IMR-90 (cell line): ENCODE data around the gene FCSK. TPM values are rescaled to one million over a fixed set of nuclear protein-coding genes. Genes with fewer than 3 reads are reported as not detected.

Experiments
- ATAC-seq: fragments of 200-7000 bp; cut with Tn5 transposase; 2 replicates; pipeline ENCODE4 v1.9.1; 2020; ENCODE audit warnings: low read depth, mild to moderate bottlenecking, moderate library complexity
- BruUV-seq: library from RNA; stranded (reverse); fragments of 400-500 nt; replicated peaks from 2 replicates; lab custom pipeline; 2021; lab: Mats Ljungman, UMichigan
- CTCF ChIA-PET: fragments of 300-600 bp; formaldehyde crosslinking; extraction: SDS; loops from one replicate; lab custom pipeline; 2021; ENCODE audit warnings: antibody characterized with exemption; lab: Yijun Ruan, JAX
- POLR2A ChIA-PET: fragments of 300-600 bp; sonication (Branson Sonifier 250); formaldehyde crosslinking; loops from one replicate; lab custom pipeline; 2022; ENCODE audit warnings: antibody characterized with exemption; ENCODE audit not compliant: unreplicated experiment; lab: Charles Lee
- DNase-seq: peaks from one replicate; pipeline ENCODE4 v3.0.0; 2013
- H2AFZ ChIP-seq: replicated peaks from 2 replicates; pipeline ENCODE3; 2013; ENCODE audit warnings: low read length, mild to moderate bottlenecking; ENCODE audit not compliant: poor library complexity
- H2AK5ac ChIP-seq: 2 replicates; pipeline ENCODE4 v1.6.1; 2013; ENCODE audit warnings: low read depth, low read length, inconsistent platforms
- H2AK9ac ChIP-seq: replicated peaks from 2 replicates; pipeline ENCODE3; 2013; ENCODE audit warnings: mild to moderate bottlenecking, low read depth, low read length, moderate library complexity; ENCODE audit not compliant: poor library complexity
- H2BK120ac ChIP-seq: 2 replicates; pipeline ENCODE4 v1.6.1; 2013; ENCODE audit warnings: low read depth, low read length, inconsistent platforms
- H2BK15ac ChIP-seq: 3 replicates; pipeline ENCODE4 v1.6.1; 2013; ENCODE audit warnings: low read depth, low read length, inconsistent platforms
- H2BK20ac ChIP-seq: 2 replicates; pipeline ENCODE4 v1.6.1; 2013; ENCODE audit warnings: low read depth, mild to moderate bottlenecking, inconsistent platforms, low read length, moderate library complexity
- H2BK5ac ChIP-seq: 2 replicates; pipeline ENCODE4 v1.6.1; 2013; ENCODE audit warnings: mild to moderate bottlenecking, low read depth, low read length, inconsistent platforms; ENCODE audit not compliant: poor library complexity, severe bottlenecking
- H3K14ac ChIP-seq: replicated peaks from 2 replicates; pipeline ENCODE4 v1.6.1; 2013; ENCODE audit warnings: low read depth, low read length, inconsistent platforms
- H3K18ac ChIP-seq: 2 replicates; pipeline ENCODE4 v1.6.1; 2013; ENCODE audit warnings: low read depth, low read length, control low read depth
- H3K23ac ChIP-seq: 2 replicates; pipeline ENCODE4 v1.6.1; 2013; ENCODE audit warnings: low read depth, low read length, inconsistent platforms
- H3K27ac ChIP-seq: 2 replicates; pipeline ENCODE4 v1.5.1; 2013; ENCODE audit warnings: mild to moderate bottlenecking, control low read depth, low read length; ENCODE audit not compliant: insufficient read depth
- H3K27me3 ChIP-seq: 2 replicates; pipeline ENCODE4 v1.6.1; 2013; ENCODE audit warnings: low read length; ENCODE audit not compliant: control insufficient read depth, insufficient read depth
- H3K36me3 ChIP-seq: 2 replicates; pipeline ENCODE4 v1.6.1; 2013; ENCODE audit warnings: low read length, mixed read lengths; ENCODE audit not compliant: control insufficient read depth, insufficient read depth
- H3K4ac ChIP-seq: 2 replicates; pipeline ENCODE4 v1.6.1; 2013; ENCODE audit warnings: low read depth, low read length, inconsistent platforms
- H3K4me1 ChIP-seq: 2 replicates; pipeline ENCODE4 v1.6.1; 2013; ENCODE audit warnings: low read length, mixed read lengths; ENCODE audit not compliant: control insufficient read depth, insufficient read depth
- H3K4me2 ChIP-seq: 2 replicates; pipeline ENCODE4 v1.6.1; 2013; ENCODE audit warnings: low read depth, mild to moderate bottlenecking, control low read depth, low read length, moderate library complexity
- H3K4me3 ChIP-seq: 2 replicates; pipeline ENCODE4 v1.5.1; 2013; ENCODE audit warnings: low read depth, mild to moderate bottlenecking, control low read depth, low read length, moderate library complexity; ENCODE audit not compliant: insufficient read depth
- H3K56ac ChIP-seq: 2 replicates; pipeline ENCODE4 v1.6.1; 2013; ENCODE audit warnings: low read length, inconsistent platforms; ENCODE audit not compliant: insufficient read depth; ENCODE audit errors: extremely low read depth
- H3K79me1 ChIP-seq, 2 experiments: 2 replicates each; pipeline ENCODE4 v1.6.1; 2013; ENCODE audit warnings: low read length in 2 of 2, inconsistent platforms in 1 of 2, low read depth in 1 of 2
- H3K9ac ChIP-seq: 2 replicates; pipeline ENCODE4 v1.6.1; 2013; ENCODE audit warnings: low read depth, low read length, control low read depth
- H3K9me1 ChIP-seq: 2 replicates; pipeline ENCODE4 v1.6.1; 2013; ENCODE audit warnings: low read length, inconsistent platforms; ENCODE audit not compliant: insufficient read depth
- H3K9me3 ChIP-seq: 2 replicates; pipeline ENCODE4 v1.6.1; 2013; ENCODE audit warnings: low read length; ENCODE audit not compliant: control insufficient read depth, insufficient read depth
- H4K20me1 ChIP-seq: 2 replicates; pipeline ENCODE4 v1.6.1; 2013; ENCODE audit warnings: low read length, inconsistent platforms; ENCODE audit not compliant: insufficient read depth
- H4K5ac ChIP-seq: 2 replicates; pipeline ENCODE4 v1.6.1; 2013; ENCODE audit warnings: mild to moderate bottlenecking, low read depth, low read length, control low read depth
- H4K8ac ChIP-seq, 2 experiments: 2 replicates each; pipeline ENCODE4 v1.6.1; 2013; ENCODE audit warnings: low read depth in 2 of 2, low read length in 2 of 2, control low read depth in 1 of 2, inconsistent platforms in 1 of 2
- H4K91ac ChIP-seq: 2 replicates; pipeline ENCODE4 v1.6.1; 2013; ENCODE audit warnings: low read depth, low read length, inconsistent platforms; ENCODE audit not compliant: insufficient read depth
- FOS ChIP-seq: fragments of 150-350 bp; IDR thresholded peaks from 2 replicates; pipeline ENCODE4 v1.6.1; 2016; ENCODE audit warnings: low read depth, low read length
- POLR2A ChIP-seq: IDR thresholded peaks from 2 replicates; pipeline ENCODE4 v1.6.1; 2012; ENCODE audit warnings: mild to moderate bottlenecking, low read depth, low read length
- RCOR1 ChIP-seq: IDR thresholded peaks from 2 replicates; pipeline ENCODE4 v1.6.1; 2012; ENCODE audit warnings: mild to moderate bottlenecking, low read length, improper control_type of control experiment; ENCODE audit not compliant: insufficient replicate concordance
- WGBS, 2 experiments: methylation state at CpG; one replicate each; pipeline versions ENCODE4 v1.1.5 to v1.1.7; 2013; ENCODE audit warnings: missing lambda C conversion rate in 2 of 2; ENCODE audit not compliant: insufficient read length in 1 of 2; ENCODE audit errors: extremely low coverage in 2 of 2; 5-methylcytosine and 5-hydroxymethylcytosine counted together
- dilution Hi-C: fragments of 300-500 bp; cut with HindIII; formaldehyde crosslinking; loops from one replicate; pipeline ENCODE4 v1.14.3; 2018; ENCODE audit warnings: low sequenced_read_pairs; ENCODE audit not compliant: unreplicated experiment
- in situ Hi-C: fragments of 300-500 bp; cut with MboI; formaldehyde crosslinking; loops from 3 replicates; pipeline ENCODE4 v1.14.3; 2019; ENCODE audit warnings: low sequenced_read_pairs, inconsistent platforms, mixed read lengths
- intact Hi-C: fragments of 100-400 bp; cut with micrococcal nuclease; formaldehyde crosslinking; loops from 2 replicates; pipeline ENCODE4 v1.10.0; 2022
- polyA plus RNA-seq, 3 experiments: library from polyadenylated mRNA; depleted of rRNA; stranded (reverse); fragments of >200 nt; gene quantifications; 2 replicates each; pipeline ENCODE4 v1.2.3, GENCODE V29; 2012; ENCODE audit warnings: low replicate concordance in 1 of 3
- total RNA-seq: library from RNA; depleted of rRNA; stranded (reverse); fragments of >200 nt; gene quantifications from 2 replicates; pipeline ENCODE4 v1.2.3, GENCODE V29; 2012

Gene FCSK
- total and polyA plus RNA-seq, 2 of the 4 experiments (the other 2 are of a cell fraction), result 6.1 to 7.2 TPM

GRCh38 chr16:70510216-70510615 lies 55.8 kb downstream of the FCSK start:
- DNase-seq, result no peak
- no peaks in the 10 kb centered on the region for H4K20me1 ChIP-seq
- H2BK15ac ChIP-seq, result no peak overlapping the region
- no peak for ATAC-seq
- no peak overlapping the region for H3K23ac ChIP-seq
- peaks cover 43% of the 10 kb centered on the region for H3K36me3 ChIP-seq
- no peak overlapping the region for H3K4me3 ChIP-seq
- no peak overlapping the region for H2AFZ ChIP-seq
- no peak overlapping the region for H2BK5ac ChIP-seq
- no peak overlapping the region for H3K14ac ChIP-seq
- no peak overlapping the region for H4K8ac ChIP-seq
- H3K4me1 ChIP-seq, result no peaks in the 10 kb centered on the region; the same call in 1 of the 2 replicates
- BruUV-seq, result no TSS peak
- H2AK5ac ChIP-seq, result no peak overlapping the region
- dilution Hi-C loops (no loop called here), in situ Hi-C loops (no loop called here), intact Hi-C loops (no loop called here)
- TF ChIP-seq POLR2A, result no peak
- TF ChIP-seq FOS, result no peak
- TF ChIP-seq RCOR1, result no peak
- no peak overlapping the region for H2BK120ac ChIP-seq
- peaks cover 0 to 4% of the 10 kb centered on the region in 2 experiments; a peak in 1 of 4 replicates for H3K79me1 ChIP-seq
- no peak overlapping the region for H4K5ac ChIP-seq
- no peak overlapping the region for H3K9ac ChIP-seq
- H3K27ac ChIP-seq, result no peak overlapping the region
- no peaks in the 10 kb centered on the region for H3K9me3 ChIP-seq
- no peak overlapping the region for H4K91ac ChIP-seq
- no peak overlapping the region for H3K4ac ChIP-seq
- H3K18ac ChIP-seq, result no peak overlapping the region
- no peak overlapping the region for H2BK20ac ChIP-seq
- H3K27me3 ChIP-seq, result no peaks in the 10 kb centered on the region
- CTCF ChIA-PET, result no interaction called here
- no CpG with 5 or more reads among the region's 3 CpGs for WGBS, 2 experiments
- H3K9me1 ChIP-seq, result peaks cover 4% of the 10 kb centered on the region
- H2AK9ac ChIP-seq, result no peak overlapping the region
- no peak overlapping the region for H3K4me2 ChIP-seq
- no peak overlapping the region for H3K56ac ChIP-seq
- POLR2A ChIA-PET, result no interaction called here
